ENCODE results near the gene COL9A3. TPM values are rescaled to one million over a fixed set of nuclear protein-coding genes. Genes with fewer than 3 reads are reported as not detected.
A peak's percentile ranks its signal among the peaks of the same experiment; 100 is the strongest.

The COL9A3 gene
- total RNA-seq, 1 experiment from 2014 or later = not detected

GRCh38 chr20:62771396-62772102 lies 45.3 kb upstream of the COL9A3 start:
- H3K36me3 Mint-ChIP-seq (ENCODE audit: insufficient read depth, unreplicated experiment) = no peaks in the 10 kb centered on the region
- H3K4me1 Mint-ChIP-seq (ENCODE audit: insufficient read depth, unreplicated experiment) = peaks cover 33% of the 10 kb centered on the region
- ChIA-PET CTCF (interaction anchor here (0.6 to 3.9 kb wide), 5 partner anchors 20 to 386 kb away, joined by 3 to 20 read pairs (median 3); no protein-coding TSS in a partner anchor), POLR2A (interaction anchor here (0.8 to 4.8 kb wide), 3 partner anchors 31 to 705 kb away, joined by 4 to 49 read pairs (median 5); no protein-coding TSS in a partner anchor)
- H3K9me3 Mint-ChIP-seq (ENCODE audit: unreplicated experiment) = no peaks in the 10 kb centered on the region
- no peak overlapping the region for H3K4me3 Mint-ChIP-seq (ENCODE audit: unreplicated experiment)
- H3K27ac Mint-ChIP-seq (ENCODE audit: low read depth, unreplicated experiment) = peak overlapping the region; percentile 84
- intact Hi-C loops (cut with micrococcal nuclease) = no loop called here
- no peak for TF ChIP-seq CTCF (IDR thresholded peaks at IDR 0.05; ENCODE audit: unreplicated experiment)
- BruUV-seq (replicated peaks) = no TSS peak
- DNase-seq (ENCODE audit: unreplicated experiment) = no peak
- no peaks in the 10 kb centered on the region for H3K27me3 Mint-ChIP-seq (ENCODE audit: insufficient read depth, unreplicated experiment)

- peak overlapping the region; percentile 84 for H3K27ac Mint-ChIP-seq (ENCODE audit: low read depth, unreplicated experiment)
These were observed 44.7 kb upstream of the COL9A3 start for GRCh38 chr20:62772103-62772611.

GRCh38 chr20:62772619-62772989 lies 44.2 kb upstream of the COL9A3 start:
- peak overlapping the region; percentile 58 for H3K4me3 Mint-ChIP-seq (ENCODE audit: unreplicated experiment)
- no peaks in the 10 kb centered on the region for H3K36me3 Mint-ChIP-seq (ENCODE audit: insufficient read depth, unreplicated experiment)
- no peaks in the 10 kb centered on the region for H3K27me3 Mint-ChIP-seq (ENCODE audit: insufficient read depth, unreplicated experiment)
- intact Hi-C loops (cut with micrococcal nuclease) = no loop called here
- no peak for TF ChIP-seq CTCF (IDR thresholded peaks at IDR 0.05; ENCODE audit: unreplicated experiment)
- no peak for DNase-seq (ENCODE audit: unreplicated experiment)
- H3K27ac Mint-ChIP-seq (ENCODE audit: low read depth, unreplicated experiment) = peak overlapping the region; percentile 84
- CTCF ChIA-PET = interaction anchor here (0.6 to 3.9 kb wide), 12 partner anchors 7 to 618 kb away, joined by 3 to 20 read pairs (median 4); no protein-coding TSS in a partner anchor
- peaks cover 8% of the 10 kb centered on the region for H3K9me3 Mint-ChIP-seq (ENCODE audit: unreplicated experiment)
- peaks cover 41% of the 10 kb centered on the region for H3K4me1 Mint-ChIP-seq (ENCODE audit: insufficient read depth, unreplicated experiment)
- no TSS peak for BruUV-seq (replicated peaks)
- POLR2A ChIA-PET = interaction anchor here (0.6 to 4.8 kb wide), 29 partner anchors 13 to 1092 kb away, joined by 3 to 49 read pairs (median 5); partner anchors contain the start of genes MRGBP, SLCO4A1 and TPD52L2

More at GRCh38 chr20:62772103-62772611, 44.7 kb upstream of the COL9A3 start:
- no peak for DNase-seq (ENCODE audit: unreplicated experiment)
- Mint-ChIP-seq H3K27me3 (ENCODE audit: insufficient read depth, unreplicated experiment) (no peaks in the 10 kb centered on the region), H3K36me3 (ENCODE audit: insufficient read depth, unreplicated experiment) (no peaks in the 10 kb centered on the region), H3K9me3 (ENCODE audit: unreplicated experiment) (peaks cover 6% of the 10 kb centered on the region), H3K4me3 (ENCODE audit: unreplicated experiment) (peak overlapping the region; percentile 58), H3K4me1 (ENCODE audit: insufficient read depth, unreplicated experiment) (peaks cover 39% of the 10 kb centered on the region)
- POLR2A ChIA-PET = interaction anchor here (1.1 to 4.8 kb wide), 12 partner anchors 13 to 706 kb away, joined by 3 to 49 read pairs (median 8); partner anchors contain the start of gene MRGBP
- intact Hi-C loops (cut with micrococcal nuclease) = no loop called here
- CTCF ChIA-PET = interaction anchor here (0.6 to 3.9 kb wide), 5 partner anchors 19 to 619 kb away, joined by 3 to 20 read pairs (median 3); no protein-coding TSS in a partner anchor
- no peak for TF ChIP-seq CTCF (IDR thresholded peaks at IDR 0.05; ENCODE audit: unreplicated experiment)
- no TSS peak for BruUV-seq (replicated peaks)

Measured in MCF 10A (cell line).